Lower leg skin (tissue), 4 donors: ENCODE data around the gene HSP90AB1. TPM values are rescaled to one million over a fixed set of nuclear protein-coding genes. Genes with fewer than 3 reads are reported as not detected.

Experiments used
- DNase-seq, 2 donors: peaks; one replicate each; pipeline ENCODE4 v3.0.0-alpha.2; 2019; ENCODE audit warnings: low spot score in 2 of 2
- H3K4me3 ChIP-seq: fragments of 200-600 bp; sonication (generic); 2 replicates; pipeline ENCODE4 v1.5.1; 2017; ENCODE audit warnings: mild to moderate bottlenecking, low read depth; ENCODE audit not compliant: poor library complexity, severe bottlenecking
- CTCF ChIP-seq, 3 donors: fragments of 450-650 bp; IDR thresholded peaks; one replicate each; pipeline ENCODE4 v1.5.1; 2016; ENCODE audit warnings: antibody characterized with exemption in 3 of 3, mild to moderate bottlenecking in 3 of 3, moderate library complexity in 2 of 3
- POLR2A ChIP-seq, 2 donors: fragments of 450-650 bp; IDR thresholded peaks; one replicate each; pipeline ENCODE4 v1.6.1; 2016 to 2017; ENCODE audit warnings: antibody characterized with exemption in 2 of 2, mild to moderate bottlenecking in 1 of 2, moderate library complexity in 1 of 2
- WGBS, 2 donors: methylation state at CpG; one replicate each; pipeline ENCODE4 v1.1.5; 2018; 5-methylcytosine and 5-hydroxymethylcytosine counted together
- intact Hi-C: fragments of 100-400 bp; cut with DNase I; formaldehyde crosslinking; loops from one replicate; pipeline ENCODE4 v1.15.0; 2023; ENCODE audit warnings: low total_unique reads
- total RNA-seq, 4 donors: library from RNA; depleted of rRNA; stranded (reverse); fragments of >200 nt; gene quantifications; one replicate each; pipeline ENCODE4 v1.1.0, GENCODE V29; 2016

Gene HSP90AB1
- total RNA-seq, 4 donors from 2014 or later: 505 to 604 (median 551) TPM

GRCh38 chr6:44271406-44271723 is 24.5 kb downstream of the HSP90AB1 start:
- TF ChIP-seq POLR2A (IDR thresholded peaks at IDR 0.05) (no peak), CTCF (IDR thresholded peaks at IDR 0.05) (no peak)
- H3K4me3 ChIP-seq: no peak overlapping the region
- intact Hi-C loops: loop anchor here (5.0 kb wide), 1 partner anchor 66 kb away; no protein-coding TSS in a partner anchor
- 85 to 92% methylated on average over 6 of the region's 6 CpGs for WGBS, 2 donors
- no peak for DNase-seq

- intact Hi-C loops: loop anchor here (5.0 kb wide), 1 partner anchor 65 kb away; no protein-coding TSS in a partner anchor
- TF ChIP-seq CTCF (IDR thresholded peaks at IDR 0.05) (no peak), POLR2A (IDR thresholded peaks at IDR 0.05) (no peak)
- no peak for DNase-seq
- H3K4me3 ChIP-seq: no peak overlapping the region
- WGBS, 2 donors: 70 to 78% methylated on average over 3 of the region's 3 CpGs
Observed at GRCh38 chr6:44271914-44272313, 25.0 kb downstream of the HSP90AB1 start.

- DNase-seq: no peak
- 91 to 94% methylated on average over 3 of the region's 3 CpGs for WGBS, 2 donors
- TF ChIP-seq POLR2A (IDR thresholded peaks at IDR 0.05): no peak
- no peak for TF ChIP-seq CTCF (IDR thresholded peaks at IDR 0.05)
- intact Hi-C loops: loop anchor here (5.0 kb wide), 1 partner anchor 65 kb away; no protein-coding TSS in a partner anchor
- no peak overlapping the region for H3K4me3 ChIP-seq
Observed at GRCh38 chr6:44272529-44272928, 25.6 kb downstream of the HSP90AB1 start.

GRCh38 chr6:44272999-44273566 is 26.2 kb downstream of the HSP90AB1 start:
- TF ChIP-seq CTCF (IDR thresholded peaks at IDR 0.05) (no peak), POLR2A (IDR thresholded peaks at IDR 0.05) (no peak)
- WGBS, 2 donors: 82 to 83% methylated on average over 20 to 23 of the region's 23 CpGs
- H3K4me3 ChIP-seq: no peak overlapping the region
- no peak for DNase-seq
- intact Hi-C loops: loop anchor here (5.0 kb wide), 1 partner anchor 64 kb away; no protein-coding TSS in a partner anchor

GRCh38 chr6:44273617-44274016 is 26.7 kb downstream of the HSP90AB1 start:
- WGBS, 2 donors: 54 to 62% methylated on average over 1 of the region's 1 CpG
- intact Hi-C loops: loop anchor here (5.0 kb wide), 1 partner anchor 64 kb away; no protein-coding TSS in a partner anchor

More at GRCh38 chr6:44273617-44274016, 26.7 kb downstream of the HSP90AB1 start:
- TF ChIP-seq CTCF (IDR thresholded peaks at IDR 0.05): no peak
- TF ChIP-seq POLR2A (IDR thresholded peaks at IDR 0.05): no peak
- H3K4me3 ChIP-seq: no peak overlapping the region
- no peak for DNase-seq
